ENCODE results near the gene BICD2. TPM values are rescaled to one million over a fixed set of nuclear protein-coding genes. Genes with fewer than 3 reads are reported as not detected.
A peak's percentile ranks its signal among the peaks of the same experiment; 100 is the strongest.

The BICD2 gene
- total and polyA plus RNA-seq, 2 of the 8 experiments (the other 6 are each of a cell fraction or from before 2014, with no cell fraction given): 6.6 to 22.8 TPM

GRCh38 chr9:92704528-92704927 lies 60.1 kb downstream of the BICD2 start:
- H2AFZ ChIP-seq (ENCODE audit: low read length): no peak overlapping the region
- no peaks in the 10 kb centered on the region; the same call in 1 of the 2 replicates for H3K79me1 ChIP-seq (ENCODE audit: low read depth, low read length)
- POLR2A ChIA-PET (ENCODE audit: partially characterized antibody): no interaction called here
- no peaks in the 10 kb centered on the region; a peak in 3 of 8 replicates for H3K36me3 ChIP-seq (ENCODE audit: control insufficient read depth in 2 of 4, insufficient read depth in 4 of 4, low read length in 3 of 4)
- TF ChIP-seq RBBP5 (IDR thresholded peaks at IDR 0.05; ENCODE audit: borderline replicate concordance, low read depth, low read length) (no peak), TAF7 (optimal IDR thresholded peaks at IDR 0.05; ENCODE audit: borderline replicate concordance, low read depth, low read length) (no peak), CEBPB (IDR thresholded peaks at IDR 0.05; ENCODE audit: low read depth, low read length) (no peak), CHD1 (IDR thresholded peaks at IDR 0.05; ENCODE audit: low read depth, low read length) (no peak)
- H2AK5ac ChIP-seq (ENCODE audit: low read depth, low read length): no peak overlapping the region
- H3K4me2 ChIP-seq (ENCODE audit: insufficient read depth in 1 of 2, low read depth in 2 of 2, low read length in 2 of 2): no peak overlapping the region
- CTCF ChIA-PET (ENCODE audit: partially characterized antibody): interaction anchor here (0.9 to 4.0 kb wide), 6 partner anchors 9 to 92 kb away, joined by 3 to 31 read pairs (median 4); no protein-coding TSS in a partner anchor
- DNase-seq (ENCODE audit: low read depth in 1 of 2, low spot score in 2 of 2) (peak in 1 of 2 experiments; percentile 19), FAIRE-seq (no peak)
- H3K56ac ChIP-seq (replicated peaks; ENCODE audit: insufficient read length, low read depth, low read length): no peak overlapping the region
- no peak overlapping the region for H3K9ac ChIP-seq (replicated peaks in 1 of 4; ENCODE audit: extremely low read depth in 1 of 4, low read depth in 3 of 4, low read length in 3 of 4)
- H2BK20ac ChIP-seq (ENCODE audit: low read length): no peak overlapping the region
- no peak overlapping the region for H3K27ac ChIP-seq (ENCODE audit: low read depth, low read length)
- no peak overlapping the region for H3K14ac ChIP-seq (ENCODE audit: insufficient read length)
- 73% methylated on average over 2 of the region's 2 CpGs; no CpG with 5 or more reads in 1 of the 2 experiments for WGBS, 2 experiments (ENCODE audit: extremely low coverage in 1 of 2, insufficient coverage in 1 of 2, insufficient read length in 1 of 2, insufficient replicate concordance in 2 of 2, low coverage in 1 of 2, low lambda C conversion rate in 2 of 2, missing lambda C conversion rate in 1 of 2)
- no peak overlapping the region for H4K8ac ChIP-seq (ENCODE audit: extremely low read depth, insufficient read depth, low read length)
- H4K5ac ChIP-seq (ENCODE audit: insufficient read length, low read depth, low read length): no peak overlapping the region
- H3K79me2 ChIP-seq (ENCODE audit: control insufficient read depth in 1 of 2, insufficient read depth in 2 of 2, low read length in 2 of 2): no peaks in the 10 kb centered on the region
- no peak overlapping the region for H3K4me3 ChIP-seq (ENCODE audit: extremely low read depth in 1 of 4, insufficient read depth in 2 of 4, low read depth in 3 of 4, low read length in 4 of 4)
- peaks cover 0 to 1% of the 10 kb centered on the region in 2 experiments for H4K20me1 ChIP-seq (replicated peaks in 1 of 2; ENCODE audit: control insufficient read depth in 1 of 2, insufficient read depth in 2 of 2, low read length in 2 of 2)
- no peaks in the 10 kb centered on the region for H3K9me3 ChIP-seq (ENCODE audit: insufficient read depth in 2 of 2, low read depth in 1 of 2, low read length in 1 of 2)
- H3K4ac ChIP-seq (replicated peaks; ENCODE audit: insufficient read length, low read depth, low read length): no peak overlapping the region
- no peak overlapping the region for H3K18ac ChIP-seq (ENCODE audit: extremely low read depth, low read length)
- no peak overlapping the region for H3K23ac ChIP-seq (ENCODE audit: insufficient read length)
- H3K23me2 ChIP-seq (ENCODE audit: low read depth, low read length): no peaks in the 10 kb centered on the region
- no peak overlapping the region for H2BK12ac ChIP-seq (ENCODE audit: low read depth, low read length)
- no peak overlapping the region for H2BK120ac ChIP-seq (replicated peaks; ENCODE audit: low read depth, low read length)
- H3K27me3 ChIP-seq (replicated peaks in 1 of 4; ENCODE audit: control insufficient read depth in 3 of 4, extremely low read depth in 1 of 4, insufficient read depth in 3 of 4, low read length in 3 of 4): no peaks in the 10 kb centered on the region
- H4K91ac ChIP-seq (replicated peaks; ENCODE audit: insufficient read length, low read length): no peak overlapping the region
- no peak overlapping the region for H2BK15ac ChIP-seq (ENCODE audit: low read length)
- no peak overlapping the region for H2BK5ac ChIP-seq (ENCODE audit: low read depth, low read length)
- no peaks in the 10 kb centered on the region for H3K4me1 ChIP-seq (replicated peaks in 1 of 4; ENCODE audit: control insufficient read depth in 3 of 4, insufficient read depth in 4 of 4, low read length in 3 of 4)

Data from H1 (cell line).